AG04450 (cell line): ENCODE measurements around the gene GLIS1. TPM values are rescaled to one million over a fixed set of nuclear protein-coding genes. Genes with fewer than 3 reads are reported as not detected.

ENCODE experiments used
- CTCF ChIA-PET: fragments of 300-600, 350-600 bp; formaldehyde crosslinking; extraction: SDS; loops from one replicate; lab custom pipeline; 2022; ENCODE audit warnings: antibody characterized with exemption, inconsistent platforms; lab: Charles Lee
- POLR2A ChIA-PET: fragments of 350-600 bp; formaldehyde crosslinking; extraction: SDS; loops from one replicate; lab custom pipeline; 2021; ENCODE audit warnings: antibody characterized with exemption, inconsistent platforms; lab: Yijun Ruan, JAX
- DNase-seq: peaks from one replicate; pipeline ENCODE4 v3.0.0-alpha.2; 2011; ENCODE audit warnings: low read depth, low spot score
- H3K27ac ChIP-seq: one replicate; pipeline ENCODE4 v1.5.1; 2012; ENCODE audit warnings: low read depth, low read length, control low read depth
- H3K27me3 ChIP-seq: one replicate; pipeline ENCODE4 v1.6.0; 2012; ENCODE audit warnings: low read length; ENCODE audit not compliant: control insufficient read depth, insufficient read depth
- H3K4me3 ChIP-seq: 2 replicates; pipeline ENCODE4 v1.5.1; 2011; ENCODE audit warnings: mild to moderate bottlenecking, low read depth, low read length, control low read depth
- H3K9me3 ChIP-seq: 2 replicates; pipeline ENCODE4 v1.5.1; 2012; ENCODE audit warnings: low read length; ENCODE audit not compliant: control insufficient read depth, insufficient read depth
- polyA plus RNA-seq: library from polyadenylated mRNA; depleted of rRNA; stranded (reverse); fragments of >200 nt; gene quantifications from 2 replicates; pipeline ENCODE4 v1.2.3, GENCODE V29; 2011
- TF ChIP-seq, protein P1 (sequence below): IDR thresholded peaks from 2 replicates; pipeline ENCODE4 v1.5.1; 2011; ENCODE audit warnings: low read depth, low read length, control low read depth, inconsistent platforms

GLIS1 gene
- polyA plus RNA-seq, 1 experiment: 0.77 TPM

DNA sequence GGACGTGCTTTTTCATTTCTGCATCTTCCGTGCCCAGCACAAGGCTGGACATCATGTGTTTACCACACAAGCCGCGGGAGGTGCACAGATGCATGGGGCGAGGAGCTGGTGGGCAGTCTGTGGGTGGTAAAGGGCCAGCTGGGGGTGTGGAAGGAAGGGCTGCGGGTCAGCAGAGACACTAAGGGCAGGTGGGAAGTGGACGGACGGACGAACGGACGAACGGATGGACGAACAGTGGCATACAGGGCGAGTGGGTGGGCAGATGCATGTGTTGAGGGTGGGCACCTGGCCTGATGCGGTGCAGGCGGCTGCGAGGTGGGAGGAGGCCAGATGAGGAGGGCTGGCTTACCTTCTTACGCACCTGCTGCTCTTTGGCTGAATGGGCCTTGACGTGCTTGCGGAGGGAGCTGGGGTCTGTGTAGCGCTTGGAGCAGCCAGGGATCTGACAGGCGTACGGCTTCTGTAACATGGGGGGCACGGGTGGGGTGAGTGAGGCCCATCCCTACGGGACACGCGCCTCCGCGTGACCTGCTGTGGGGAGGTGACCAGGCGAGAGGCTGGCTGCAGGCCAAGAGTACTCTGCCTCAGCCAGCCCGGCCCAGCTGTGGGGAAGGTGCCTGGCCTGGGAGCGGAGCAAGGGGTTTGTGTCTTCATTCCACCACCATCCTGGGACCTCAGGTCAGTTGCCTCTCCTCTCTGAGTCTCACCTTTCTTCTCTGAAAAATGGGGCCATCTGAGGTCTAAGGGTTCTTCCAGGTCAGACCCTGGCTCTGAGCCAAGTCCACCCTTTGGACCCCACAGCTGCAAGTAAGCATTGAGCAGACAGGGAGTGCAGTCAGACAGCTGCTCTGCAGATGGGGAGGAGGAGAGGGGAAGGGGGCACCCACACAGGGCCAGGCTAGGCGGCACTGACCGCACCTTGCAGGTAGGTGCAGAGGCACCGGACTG lies 214.3 kb downstream of the GLIS1 start:
- Histone ChIP-seq H3K9me3 (no peaks in the 10 kb centered on the region; the same call in 1 of the 2 replicates), H3K27me3 (no peaks in the 10 kb centered on the region), H3K27ac (no peak overlapping the region), H3K4me3 (no peak overlapping the region)
- CTCF ChIA-PET: no interaction called here
- POLR2A ChIA-PET: no interaction called here
- no peak for DNase-seq
- TF ChIP-seq, protein P1, sequence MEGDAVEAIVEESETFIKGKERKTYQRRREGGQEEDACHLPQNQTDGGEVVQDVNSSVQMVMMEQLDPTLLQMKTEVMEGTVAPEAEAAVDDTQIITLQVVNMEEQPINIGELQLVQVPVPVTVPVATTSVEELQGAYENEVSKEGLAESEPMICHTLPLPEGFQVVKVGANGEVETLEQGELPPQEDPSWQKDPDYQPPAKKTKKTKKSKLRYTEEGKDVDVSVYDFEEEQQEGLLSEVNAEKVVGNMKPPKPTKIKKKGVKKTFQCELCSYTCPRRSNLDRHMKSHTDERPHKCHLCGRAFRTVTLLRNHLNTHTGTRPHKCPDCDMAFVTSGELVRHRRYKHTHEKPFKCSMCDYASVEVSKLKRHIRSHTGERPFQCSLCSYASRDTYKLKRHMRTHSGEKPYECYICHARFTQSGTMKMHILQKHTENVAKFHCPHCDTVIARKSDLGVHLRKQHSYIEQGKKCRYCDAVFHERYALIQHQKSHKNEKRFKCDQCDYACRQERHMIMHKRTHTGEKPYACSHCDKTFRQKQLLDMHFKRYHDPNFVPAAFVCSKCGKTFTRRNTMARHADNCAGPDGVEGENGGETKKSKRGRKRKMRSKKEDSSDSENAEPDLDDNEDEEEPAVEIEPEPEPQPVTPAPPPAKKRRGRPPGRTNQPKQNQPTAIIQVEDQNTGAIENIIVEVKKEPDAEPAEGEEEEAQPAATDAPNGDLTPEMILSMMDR: no peak

DNA sequence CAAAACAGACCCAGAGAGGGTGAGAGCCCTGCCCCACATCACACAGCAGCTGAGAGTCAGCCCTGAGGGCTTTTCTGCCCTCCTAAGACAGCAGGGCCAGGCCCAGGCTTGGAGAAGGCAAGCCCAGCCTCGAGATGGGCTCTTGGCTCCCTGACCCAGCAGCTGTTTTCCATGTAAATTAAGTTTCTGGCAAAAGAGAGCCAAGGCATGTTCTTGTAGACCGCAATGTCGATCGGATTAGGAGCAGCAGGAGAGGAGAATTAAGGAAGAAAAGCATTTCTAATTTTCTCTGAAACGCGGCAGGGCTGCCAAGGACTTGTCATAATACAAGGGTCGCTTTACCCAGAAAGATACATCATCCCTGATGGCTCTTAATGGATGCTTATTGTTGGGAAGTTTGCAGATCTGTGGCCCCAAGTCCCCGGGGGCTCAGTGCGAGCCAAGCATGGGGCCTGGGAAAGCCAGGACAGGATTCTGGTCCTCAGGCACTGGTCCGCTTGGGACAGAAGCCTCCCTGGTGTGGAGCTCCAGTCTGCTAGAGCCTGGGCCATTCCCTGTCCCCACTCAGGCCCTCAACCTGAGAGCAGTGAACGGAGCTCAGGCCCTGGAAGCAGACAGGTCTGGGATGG lies 216.9 kb downstream of the GLIS1 start:
- CTCF ChIA-PET: no interaction called here
- POLR2A ChIA-PET: no interaction called here
- H3K27me3 ChIP-seq: no peaks in the 10 kb centered on the region
- no peaks in the 10 kb centered on the region; the same call in 1 of the 2 replicates for H3K9me3 ChIP-seq
- DNase-seq: no peak
- no peak overlapping the region for H3K27ac ChIP-seq
- TF ChIP-seq, protein P1: no peak
- no peak overlapping the region for H3K4me3 ChIP-seq

DNA sequence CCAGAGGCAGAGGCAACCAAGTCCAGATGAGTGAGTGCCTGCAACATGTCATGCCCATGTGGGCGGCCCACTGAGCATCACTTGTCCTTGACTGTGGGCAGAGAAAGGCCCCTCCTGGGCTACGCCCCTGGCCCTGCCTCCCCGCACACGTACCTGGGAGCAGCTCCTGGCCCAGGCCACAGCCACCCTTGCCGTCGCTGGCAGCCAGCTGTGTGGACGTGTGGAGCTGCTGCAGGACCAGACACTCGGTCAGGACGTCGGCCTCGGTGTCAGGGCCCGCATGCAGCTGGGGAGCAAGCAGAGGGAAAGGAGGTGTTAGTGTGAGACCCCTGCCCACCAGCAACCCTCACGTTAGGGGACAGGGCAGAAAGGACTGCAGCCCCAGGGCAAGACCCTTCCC lies 218.5 kb downstream of the GLIS1 start:
- POLR2A ChIA-PET: interaction anchor here (0.8 to 1.1 kb wide), 2 partner anchors 39 to 62 kb away, joined by 3 read pairs; no protein-coding TSS in a partner anchor
- H3K4me3 ChIP-seq: no peak overlapping the region
- H3K9me3 ChIP-seq: no peaks in the 10 kb centered on the region; the same call in 1 of the 2 replicates
- H3K27ac ChIP-seq: no peak overlapping the region
- TF ChIP-seq, protein P1: no peak
- CTCF ChIA-PET: no interaction called here
- H3K27me3 ChIP-seq: no peaks in the 10 kb centered on the region
- DNase-seq: no peak

DNA sequence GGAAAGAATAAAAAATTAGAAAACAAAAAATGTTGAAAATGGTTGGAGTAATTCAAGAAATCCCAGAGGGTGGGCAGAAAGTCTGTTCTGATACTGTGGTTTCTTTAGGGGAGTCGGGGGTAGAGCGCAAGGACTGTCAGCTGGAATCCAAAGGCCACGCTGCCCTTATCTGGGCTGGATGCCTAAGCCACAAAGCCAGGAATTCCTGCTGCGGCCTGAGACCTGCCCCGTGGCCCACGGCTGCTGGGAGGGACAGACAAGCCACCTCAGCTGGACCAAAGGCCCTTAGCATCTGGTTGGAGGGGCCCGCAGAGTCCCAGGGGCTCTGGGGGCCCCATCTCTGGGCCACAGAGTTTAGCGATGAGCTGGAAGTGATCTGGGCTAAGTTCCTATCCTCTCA lies 219.5 kb downstream of the GLIS1 start:
- H3K27me3 ChIP-seq: no peaks in the 10 kb centered on the region
- H3K4me3 ChIP-seq: no peak overlapping the region
- DNase-seq: no peak
- TF ChIP-seq, protein P1: no peak
- POLR2A ChIA-PET: interaction anchor here (0.8 to 1.1 kb wide), 2 partner anchors 40 to 63 kb away, joined by 3 read pairs; no protein-coding TSS in a partner anchor
- CTCF ChIA-PET: interaction anchor here (0.8 kb wide), 1 partner anchor 235 kb away, joined by 5 read pairs; no protein-coding TSS in a partner anchor
- H3K9me3 ChIP-seq: no peaks in the 10 kb centered on the region; the same call in 1 of the 2 replicates
- H3K27ac ChIP-seq: no peak overlapping the region
